ENCODE measurements around the gene GTF2E1. TPM values are rescaled to one million over a fixed set of nuclear protein-coding genes. Genes with fewer than 3 reads are reported as not detected.

The GTF2E1 gene
- total RNA-seq, 1 experiment from 2014 or later, result 21.5 TPM

DNA sequence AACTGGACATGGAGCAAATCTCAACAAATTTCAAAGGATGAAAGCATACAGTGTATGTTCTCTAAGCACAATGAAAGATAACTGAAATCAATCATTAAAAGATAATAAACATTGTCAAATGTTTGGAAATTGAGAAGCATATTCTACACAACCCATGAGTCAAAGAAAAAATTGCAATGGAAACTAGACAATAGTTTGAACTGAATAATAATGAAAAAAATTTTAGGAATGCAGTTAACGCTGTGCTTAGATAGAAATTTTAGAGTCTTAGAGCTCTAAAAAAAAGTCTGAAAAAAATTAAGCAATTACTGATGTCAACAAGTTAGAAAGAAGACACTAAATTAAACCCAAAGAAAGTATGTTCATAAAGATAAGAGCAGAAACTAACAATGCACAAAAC, 15.8 kb upstream of the GTF2E1 start:
- Histone ChIP-seq H3K4me2 (ENCODE audit: low read length) (no peak overlapping the region), H3K36me3 (ENCODE audit: control insufficient read depth in 1 of 2, insufficient read depth in 2 of 2, low read length in 2 of 2) (no peaks in the 10 kb centered on the region), H4K20me1 (ENCODE audit: insufficient read depth) (0 out of 2 replicates have a peak, but pooled peaks cover 3% of the 10 kb centered on the region), H3K79me2 (ENCODE audit: insufficient read depth, low read length) (no peaks in the 10 kb centered on the region), H3K27me3 (ENCODE audit: insufficient read depth, low read length) (no peaks in the 10 kb centered on the region), H2AFZ (ENCODE audit: low read depth, low read length, poor library complexity, severe bottlenecking) (no peak overlapping the region), H3K9me2 (ENCODE audit: insufficient read depth) (no peaks in the 10 kb centered on the region), H3K27ac (ENCODE audit: low read depth, low read length) (no peak overlapping the region), H3K9ac (ENCODE audit: low read length) (no peak overlapping the region), H3K9me3 (ENCODE audit: control insufficient read depth in 1 of 2, insufficient read depth in 1 of 2, low read depth in 1 of 2, low read length in 2 of 2) (no peaks in the 10 kb centered on the region), H3K4me1 (ENCODE audit: control insufficient read depth in 1 of 2, insufficient read depth in 2 of 2, low read length in 2 of 2) (no peaks in the 10 kb centered on the region), H3K4me3 (replicated peaks in 1 of 2; ENCODE audit: low read depth in 1 of 2, low read length in 2 of 2) (no peak overlapping the region)
- ATAC-seq (no peak), DNase-seq (ENCODE audit: low read depth, low spot score) (no peak)
- ChIA-PET CTCF (no interaction called here), RAD21 (ENCODE audit: low non-redundant PET in 1 of 2, low total read pairs in 2 of 2, uncharacterized antibody in 2 of 2, unreplicated experiment in 2 of 2) (no interaction called here), POLR2A (no interaction called here)
- intact Hi-C loops (cut with micrococcal nuclease), result no loop called here
- TF ChIP-seq, protein P1, sequence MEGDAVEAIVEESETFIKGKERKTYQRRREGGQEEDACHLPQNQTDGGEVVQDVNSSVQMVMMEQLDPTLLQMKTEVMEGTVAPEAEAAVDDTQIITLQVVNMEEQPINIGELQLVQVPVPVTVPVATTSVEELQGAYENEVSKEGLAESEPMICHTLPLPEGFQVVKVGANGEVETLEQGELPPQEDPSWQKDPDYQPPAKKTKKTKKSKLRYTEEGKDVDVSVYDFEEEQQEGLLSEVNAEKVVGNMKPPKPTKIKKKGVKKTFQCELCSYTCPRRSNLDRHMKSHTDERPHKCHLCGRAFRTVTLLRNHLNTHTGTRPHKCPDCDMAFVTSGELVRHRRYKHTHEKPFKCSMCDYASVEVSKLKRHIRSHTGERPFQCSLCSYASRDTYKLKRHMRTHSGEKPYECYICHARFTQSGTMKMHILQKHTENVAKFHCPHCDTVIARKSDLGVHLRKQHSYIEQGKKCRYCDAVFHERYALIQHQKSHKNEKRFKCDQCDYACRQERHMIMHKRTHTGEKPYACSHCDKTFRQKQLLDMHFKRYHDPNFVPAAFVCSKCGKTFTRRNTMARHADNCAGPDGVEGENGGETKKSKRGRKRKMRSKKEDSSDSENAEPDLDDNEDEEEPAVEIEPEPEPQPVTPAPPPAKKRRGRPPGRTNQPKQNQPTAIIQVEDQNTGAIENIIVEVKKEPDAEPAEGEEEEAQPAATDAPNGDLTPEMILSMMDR (IDR thresholded peaks at IDR 0.05 in 2 of 3, conservative IDR thresholded peaks at IDR 0.05 in 1 of 3; ENCODE audit: borderline replicate concordance in 1 of 3, insufficient read depth in 1 of 3, low read depth in 2 of 3, low read length in 2 of 3), result no peak
- TF ChIP-seq FOSL1 (IDR thresholded peaks at IDR 0.05; ENCODE audit: low read depth) (no peak), SRF (IDR thresholded peaks at IDR 0.05; ENCODE audit: low read depth) (no peak), ZBTB33 (IDR thresholded peaks at IDR 0.05; ENCODE audit: extremely low read depth, insufficient replicate concordance, low read length) (no peak), CBX3 (IDR thresholded peaks at IDR 0.05; ENCODE audit: low read depth) (no peak)
- TF ChIP-seq, protein P2, sequence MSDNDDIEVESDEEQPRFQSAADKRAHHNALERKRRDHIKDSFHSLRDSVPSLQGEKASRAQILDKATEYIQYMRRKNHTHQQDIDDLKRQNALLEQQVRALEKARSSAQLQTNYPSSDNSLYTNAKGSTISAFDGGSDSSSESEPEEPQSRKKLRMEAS (IDR thresholded peaks at IDR 0.05), result no peak
- BruUV-seq (replicated peaks), result no TSS peak
